ENCODE data around the gene CAMK2G.
"Not testable (repeated sequence)": the region's sequence is repeated elsewhere in the genome, so short reads cannot be mapped to it uniquely, and the experiment has no call there.

DNA sequence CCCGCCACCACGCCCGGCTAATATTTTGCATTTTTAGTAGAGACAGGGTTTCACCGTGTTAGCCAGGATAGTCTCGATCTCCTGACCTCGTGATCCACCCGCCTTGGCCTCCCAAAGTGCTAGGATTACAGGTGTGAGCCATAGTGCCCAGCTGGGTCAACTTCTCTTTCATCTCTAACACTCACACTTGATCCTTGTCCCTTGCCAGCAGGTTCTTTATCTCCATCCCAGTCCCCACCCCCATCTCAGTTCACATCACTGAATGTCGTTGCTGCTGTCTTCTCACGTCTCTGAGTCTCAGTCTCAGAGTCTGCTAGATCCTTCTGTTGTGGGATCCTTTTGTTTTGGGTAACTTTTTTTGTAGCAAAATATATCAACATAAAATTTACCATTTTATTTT is 21.0 kb upstream of the CAMK2G start:
- TF ChIP-seq, protein P1, sequence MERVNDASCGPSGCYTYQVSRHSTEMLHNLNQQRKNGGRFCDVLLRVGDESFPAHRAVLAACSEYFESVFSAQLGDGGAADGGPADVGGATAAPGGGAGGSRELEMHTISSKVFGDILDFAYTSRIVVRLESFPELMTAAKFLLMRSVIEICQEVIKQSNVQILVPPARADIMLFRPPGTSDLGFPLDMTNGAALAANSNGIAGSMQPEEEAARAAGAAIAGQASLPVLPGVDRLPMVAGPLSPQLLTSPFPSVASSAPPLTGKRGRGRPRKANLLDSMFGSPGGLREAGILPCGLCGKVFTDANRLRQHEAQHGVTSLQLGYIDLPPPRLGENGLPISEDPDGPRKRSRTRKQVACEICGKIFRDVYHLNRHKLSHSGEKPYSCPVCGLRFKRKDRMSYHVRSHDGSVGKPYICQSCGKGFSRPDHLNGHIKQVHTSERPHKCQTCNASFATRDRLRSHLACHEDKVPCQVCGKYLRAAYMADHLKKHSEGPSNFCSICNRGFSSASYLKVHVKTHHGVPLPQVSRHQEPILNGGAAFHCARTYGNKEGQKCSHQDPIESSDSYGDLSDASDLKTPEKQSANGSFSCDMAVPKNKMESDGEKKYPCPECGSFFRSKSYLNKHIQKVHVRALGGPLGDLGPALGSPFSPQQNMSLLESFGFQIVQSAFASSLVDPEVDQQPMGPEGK (CRISPR knock-in tag; IDR thresholded peaks at IDR 0.05; ENCODE audit: borderline replicate concordance), result not testable (repeated sequence)
- not testable (repeated sequence) for TF ChIP-seq TCF4 (CRISPR knock-in tag; IDR thresholded peaks at IDR 0.05; ENCODE audit: borderline replicate concordance); CSDC2 (CRISPR knock-in tag; IDR thresholded peaks at IDR 0.05); ZFP30 (CRISPR knock-in tag; IDR thresholded peaks at IDR 0.05); ARNTL (CRISPR knock-in tag; IDR thresholded peaks at IDR 0.05; ENCODE audit: borderline replicate concordance, low read depth); TOX (CRISPR knock-in tag; IDR thresholded peaks at IDR 0.05; ENCODE audit: borderline replicate concordance); ISL1 (CRISPR knock-in tag; IDR thresholded peaks at IDR 0.05)
- TF ChIP-seq, protein P2, sequence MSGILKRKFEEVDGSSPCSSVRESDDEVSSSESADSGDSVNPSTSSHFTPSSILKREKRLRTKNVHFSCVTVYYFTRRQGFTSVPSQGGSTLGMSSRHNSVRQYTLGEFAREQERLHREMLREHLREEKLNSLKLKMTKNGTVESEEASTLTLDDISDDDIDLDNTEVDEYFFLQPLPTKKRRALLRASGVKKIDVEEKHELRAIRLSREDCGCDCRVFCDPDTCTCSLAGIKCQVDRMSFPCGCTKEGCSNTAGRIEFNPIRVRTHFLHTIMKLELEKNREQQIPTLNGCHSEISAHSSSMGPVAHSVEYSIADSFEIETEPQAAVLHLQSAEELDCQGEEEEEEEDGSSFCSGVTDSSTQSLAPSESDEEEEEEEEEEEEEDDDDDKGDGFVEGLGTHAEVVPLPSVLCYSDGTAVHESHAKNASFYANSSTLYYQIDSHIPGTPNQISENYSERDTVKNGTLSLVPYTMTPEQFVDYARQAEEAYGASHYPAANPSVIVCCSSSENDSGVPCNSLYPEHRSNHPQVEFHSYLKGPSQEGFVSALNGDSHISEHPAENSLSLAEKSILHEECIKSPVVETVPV (CRISPR knock-in tag; IDR thresholded peaks at IDR 0.05), result not testable (repeated sequence)
